CD4-positive, alpha-beta T cell (primary cell): ENCODE data around the gene PSRC1. TPM values are rescaled to one million over a fixed set of nuclear protein-coding genes. Genes with fewer than 3 reads are reported as not detected.

Experiments used
- ATAC-seq: fragments of 200-7000 bp; cut with Tn5 transposase; one replicate; pipeline ENCODE4 v1.10.0; 2022; ENCODE audit warnings: mild to moderate bottlenecking; ENCODE audit not compliant: poor library complexity
- CTCF ChIA-PET: fragments of 350-600 bp; sonication (Branson Sonifier 250); formaldehyde crosslinking; loops from one replicate; lab custom pipeline; 2021; ENCODE audit warnings: antibody characterized with exemption, inconsistent platforms; lab: Charles Lee
- POLR2A ChIA-PET: fragments of 350-600 bp; sonication (Branson Sonifier 250); formaldehyde crosslinking; loops from one replicate; lab custom pipeline; 2021; ENCODE audit warnings: antibody characterized with exemption, inconsistent platforms; lab: Charles Lee
- DNase-seq, 14 experiments: peaks; one replicate each; pipeline ENCODE4 v3.0.0-alpha.2; 2013 to 2020; ENCODE audit warnings: mixed read lengths in 2 of 14
- H3K27ac ChIP-seq, 2 donors: one replicate each; pipeline versions ENCODE4 v1.5.1 to v1.7.0; 2013; ENCODE audit warnings: low read length in 2 of 2, low read depth in 1 of 2, mild to moderate bottlenecking in 1 of 2
- H3K27me3 ChIP-seq, 2 experiments: 1 replicate in 1 of 2; 2 replicates in 1 of 2; pipeline versions ENCODE4 v1.6.1 to v1.7.0; 2013; ENCODE audit warnings: low read length in 2 of 2, control low read depth in 1 of 2, mild to moderate bottlenecking in 1 of 2, moderate library complexity in 1 of 2; ENCODE audit not compliant: insufficient read depth in 2 of 2, control insufficient read depth in 1 of 2
- H3K36me3 ChIP-seq: one replicate; pipeline ENCODE4 v1.6.1; 2013; ENCODE audit warnings: low read length, control low read depth; ENCODE audit not compliant: insufficient read depth
- H3K4me1 ChIP-seq: one replicate; pipeline ENCODE4 v1.6.1; 2013; ENCODE audit warnings: low read length, control low read depth; ENCODE audit not compliant: insufficient read depth
- H3K4me3 ChIP-seq: one replicate; pipeline ENCODE4 v1.5.1; 2013; ENCODE audit warnings: mild to moderate bottlenecking, low read length, moderate library complexity
- H3K9me3 ChIP-seq, 2 experiments: 1 replicate in 1 of 2; 2 replicates in 1 of 2; pipeline versions ENCODE4 v1.6.1 to v1.7.0; 2013; ENCODE audit warnings: low read length in 2 of 2, mild to moderate bottlenecking in 2 of 2, control low read depth in 1 of 2, moderate library complexity in 1 of 2; ENCODE audit not compliant: control insufficient read depth in 1 of 2, insufficient read depth in 1 of 2
- H3K27ac Mint-ChIP-seq: one replicate; pipeline ENCODE4 v1.8.0; 2020; ENCODE audit warnings: mixed read lengths
- H3K27me3 Mint-ChIP-seq: one replicate; pipeline ENCODE4 v1.8.0; 2021; ENCODE audit warnings: mixed read lengths
- H3K36me3 Mint-ChIP-seq: one replicate; pipeline ENCODE4 v1.8.0; 2021; ENCODE audit warnings: low read depth, mixed read lengths
- H3K4me1 Mint-ChIP-seq: one replicate; pipeline ENCODE4 v1.8.0; 2021; ENCODE audit warnings: low read depth, mixed read lengths
- H3K4me3 Mint-ChIP-seq: one replicate; pipeline ENCODE4 v1.8.0; 2020; ENCODE audit warnings: mild to moderate bottlenecking, mixed read lengths
- H3K9me3 Mint-ChIP-seq: one replicate; pipeline ENCODE4 v1.8.0; 2020; ENCODE audit warnings: mixed read lengths
- CTCF ChIP-seq: fragments of 200-600 bp; IDR thresholded peaks from one replicate; pipeline ENCODE4 v1.8.0; 2022; ENCODE audit warnings: antibody characterized with exemption, mild to moderate bottlenecking
- intact Hi-C, 2 experiments: fragments of 100-400 bp; cut with DNase I in 1 of 2; cut with micrococcal nuclease in 1 of 2; formaldehyde crosslinking; loops; one replicate each; pipeline versions ENCODE4 v1.15.1 to v1.9.0; 2023 to 2025; cut with DNase I, micrococcal nuclease
- total RNA-seq, 174 experiments: library from RNA in 2 of 174; stranded (reverse) in 2 of 174; gene quantifications; one replicate each; pipeline ENCODE4 v1.2.3 and lab custom pipeline; 2021 to 2026

The PSRC1 gene
- total RNA-seq, 2 experiments from 2014 or later: 0.22 to 0.91 TPM

- H3K4me3 Mint-ChIP-seq: no peak overlapping the region
- Histone ChIP-seq H3K27ac (no peak overlapping the region), H3K27me3 (no peaks in the 10 kb centered on the region), H3K4me3 (no peak overlapping the region), H3K4me1 (no peaks in the 10 kb centered on the region), H3K9me3 (no peaks in the 10 kb centered on the region), H3K36me3 (no peaks in the 10 kb centered on the region)
- H3K4me1 Mint-ChIP-seq: no peaks in the 10 kb centered on the region
- TF ChIP-seq CTCF: no peak
- ChIA-PET CTCF (interaction anchor here (1.0 kb wide), 1 partner anchor 8 kb away, joined by 3 read pairs; no protein-coding TSS in a partner anchor), POLR2A (no interaction called here)
- no peaks in the 10 kb centered on the region for H3K27me3 Mint-ChIP-seq
- DNase-seq (no peak), ATAC-seq (no peak)
- intact Hi-C loops: no loop called here
- H3K9me3 Mint-ChIP-seq: no peaks in the 10 kb centered on the region
- H3K27ac Mint-ChIP-seq: no peak overlapping the region
- no peaks in the 10 kb centered on the region for H3K36me3 Mint-ChIP-seq
Observed at GRCh38 chr1:109269981-109270622, 12.8 kb downstream of the PSRC1 start.

- DNase-seq (no peak), ATAC-seq (no peak)
- TF ChIP-seq CTCF: no peak
- Histone ChIP-seq H3K9me3 (no peaks in the 10 kb centered on the region), H3K27me3 (no peaks in the 10 kb centered on the region), H3K4me1 (no peaks in the 10 kb centered on the region), H3K27ac (no peak overlapping the region), H3K4me3 (no peak overlapping the region), H3K36me3 (no peaks in the 10 kb centered on the region)
- H3K27ac Mint-ChIP-seq: no peak overlapping the region
- ChIA-PET POLR2A (no interaction called here), CTCF (interaction anchor here (1.0 kb wide), 1 partner anchor 8 kb away, joined by 3 read pairs; no protein-coding TSS in a partner anchor)
- H3K9me3 Mint-ChIP-seq: no peaks in the 10 kb centered on the region
- no peaks in the 10 kb centered on the region for H3K36me3 Mint-ChIP-seq
- intact Hi-C loops: no loop called here
- H3K4me1 Mint-ChIP-seq: no peaks in the 10 kb centered on the region
- no peaks in the 10 kb centered on the region for H3K27me3 Mint-ChIP-seq
- H3K4me3 Mint-ChIP-seq: no peak overlapping the region
Observed at GRCh38 chr1:109269212-109269980, 13.5 kb downstream of the PSRC1 start.

- no peak for TF ChIP-seq CTCF
- Mint-ChIP-seq H3K36me3 (no peaks in the 10 kb centered on the region), H3K9me3 (no peaks in the 10 kb centered on the region), H3K4me1 (no peaks in the 10 kb centered on the region), H3K27me3 (no peaks in the 10 kb centered on the region), H3K27ac (no peak overlapping the region), H3K4me3 (no peak overlapping the region)
- ChIA-PET CTCF (interaction anchor here (1.0 kb wide), 1 partner anchor 9 kb away, joined by 3 read pairs; no protein-coding TSS in a partner anchor), POLR2A (no interaction called here)
- intact Hi-C loops: no loop called here
- ATAC-seq (no peak), DNase-seq (no peak)
- no peak overlapping the region for H3K4me3 ChIP-seq
- no peaks in the 10 kb centered on the region for H3K27me3 ChIP-seq
- H3K4me1 ChIP-seq: peaks cover 1% of the 10 kb centered on the region
- no peaks in the 10 kb centered on the region for H3K9me3 ChIP-seq
- H3K27ac ChIP-seq: no peak overlapping the region
- H3K36me3 ChIP-seq: no peaks in the 10 kb centered on the region
Observed at GRCh38 chr1:109268431-109269211, 14.3 kb downstream of the PSRC1 start.
